Measurements from ENCODE around the gene MYL4.

DNA sequence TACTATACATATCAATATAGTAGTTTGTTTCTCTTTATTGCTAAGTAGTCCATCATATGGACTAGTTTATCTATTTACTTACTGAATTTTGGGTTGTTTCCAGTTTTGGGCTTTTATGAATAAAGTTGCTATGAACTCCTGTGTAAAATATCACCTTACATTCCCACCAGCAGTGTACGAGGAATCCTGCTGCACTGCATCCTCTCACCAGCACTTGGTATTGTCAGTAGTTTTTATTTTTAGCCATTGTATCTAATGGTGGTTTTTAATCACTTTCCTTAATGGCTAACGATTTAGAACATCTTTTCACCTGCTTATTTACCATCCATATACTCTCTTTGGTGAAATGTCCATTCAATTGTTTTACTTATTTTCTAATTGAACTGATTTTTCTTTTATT lies 44.0 kb upstream of the MYL4 start:
- TF ChIP-seq, protein P1, sequence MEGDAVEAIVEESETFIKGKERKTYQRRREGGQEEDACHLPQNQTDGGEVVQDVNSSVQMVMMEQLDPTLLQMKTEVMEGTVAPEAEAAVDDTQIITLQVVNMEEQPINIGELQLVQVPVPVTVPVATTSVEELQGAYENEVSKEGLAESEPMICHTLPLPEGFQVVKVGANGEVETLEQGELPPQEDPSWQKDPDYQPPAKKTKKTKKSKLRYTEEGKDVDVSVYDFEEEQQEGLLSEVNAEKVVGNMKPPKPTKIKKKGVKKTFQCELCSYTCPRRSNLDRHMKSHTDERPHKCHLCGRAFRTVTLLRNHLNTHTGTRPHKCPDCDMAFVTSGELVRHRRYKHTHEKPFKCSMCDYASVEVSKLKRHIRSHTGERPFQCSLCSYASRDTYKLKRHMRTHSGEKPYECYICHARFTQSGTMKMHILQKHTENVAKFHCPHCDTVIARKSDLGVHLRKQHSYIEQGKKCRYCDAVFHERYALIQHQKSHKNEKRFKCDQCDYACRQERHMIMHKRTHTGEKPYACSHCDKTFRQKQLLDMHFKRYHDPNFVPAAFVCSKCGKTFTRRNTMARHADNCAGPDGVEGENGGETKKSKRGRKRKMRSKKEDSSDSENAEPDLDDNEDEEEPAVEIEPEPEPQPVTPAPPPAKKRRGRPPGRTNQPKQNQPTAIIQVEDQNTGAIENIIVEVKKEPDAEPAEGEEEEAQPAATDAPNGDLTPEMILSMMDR (IDR thresholded peaks at IDR 0.05), result no peak
- TF ChIP-seq REST (IDR thresholded peaks at IDR 0.05; ENCODE audit: insufficient read depth in 1 of 2, low read depth in 2 of 2, low read length in 1 of 2) (no peak), POLR2AphosphoS5 (IDR thresholded peaks at IDR 0.05; ENCODE audit: low read depth, low read length) (no peak), TCF7L2 (IDR thresholded peaks at IDR 0.05; ENCODE audit: low read depth, low read length) (no peak), SIN3A (IDR thresholded peaks at IDR 0.05; ENCODE audit: borderline replicate concordance, insufficient read depth, low read depth, low read length) (no peak)
